Skin of body (tissue), 2 donors: Measurements from ENCODE around the gene POU1F1. TPM values are rescaled to one million over a fixed set of nuclear protein-coding genes. Genes with fewer than 3 reads are reported as not detected.
"Not testable (repeated sequence)": the region's sequence is repeated elsewhere in the genome, so short reads cannot be mapped to it uniquely, and the experiment has no call there.

Experiments used
- DNase-seq: peaks from one replicate; lab custom pipeline; 2025; lab: John Stamatoyannopoulos, UW
- total RNA-seq: library from RNA; depleted of rRNA; stranded (reverse); fragments of >200 nt; gene quantifications from one replicate; pipeline ENCODE4 v1.2.3, GENCODE V29; 2014

The POU1F1 gene, protein sequence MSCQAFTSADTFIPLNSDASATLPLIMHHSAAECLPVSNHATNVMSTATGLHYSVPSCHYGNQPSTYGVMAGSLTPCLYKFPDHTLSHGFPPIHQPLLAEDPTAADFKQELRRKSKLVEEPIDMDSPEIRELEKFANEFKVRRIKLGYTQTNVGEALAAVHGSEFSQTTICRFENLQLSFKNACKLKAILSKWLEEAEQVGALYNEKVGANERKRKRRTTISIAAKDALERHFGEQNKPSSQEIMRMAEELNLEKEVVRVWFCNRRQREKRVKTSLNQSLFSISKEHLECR
- total RNA-seq: not detected

DNA sequence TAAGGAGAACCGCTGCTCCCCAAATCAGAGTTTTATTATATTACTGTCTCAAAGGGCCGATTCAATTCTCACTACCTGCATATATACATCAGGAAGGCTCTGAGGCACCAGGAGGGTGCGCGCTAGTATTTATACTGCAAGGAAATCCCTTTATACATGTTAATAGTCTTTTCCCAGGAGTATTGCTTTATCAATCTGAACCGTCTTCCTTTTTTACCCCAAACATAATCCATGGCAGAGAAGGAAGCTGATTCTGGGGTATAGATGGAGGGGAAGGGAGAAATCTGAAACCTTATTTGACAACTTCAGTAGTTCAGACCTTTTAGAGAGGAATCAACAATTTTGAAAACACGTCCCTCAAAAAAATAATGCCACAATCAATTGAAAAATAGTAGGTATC lies at the start of gene POU1F1:
TSS of gene POU1F1 (minus strand) at position 101 of the 400 bp plus-strand sequence. CDS start 122 bp downstream, outside the sequence.
- no peak for DNase-seq

DNA sequence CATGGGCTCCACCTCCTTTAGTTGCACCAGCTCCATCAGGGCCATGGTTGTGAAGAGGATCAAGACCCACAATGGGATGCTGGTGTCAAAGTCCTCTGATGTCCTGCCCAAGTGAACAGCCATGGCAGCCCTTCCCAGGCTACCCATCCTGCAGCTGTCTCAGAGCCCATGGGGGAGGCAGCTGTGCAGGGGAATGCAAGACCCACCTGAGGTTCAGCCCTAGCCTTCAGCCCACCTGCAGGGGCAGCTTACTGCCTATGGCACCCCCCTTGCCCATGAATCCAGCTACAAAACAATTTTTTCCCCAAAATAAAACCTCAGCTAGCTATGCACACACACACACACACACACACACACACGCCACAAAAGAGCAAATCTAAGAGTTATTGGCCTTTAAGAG lies 48.2 kb upstream of the POU1F1 start:
- no peak for DNase-seq

DNA sequence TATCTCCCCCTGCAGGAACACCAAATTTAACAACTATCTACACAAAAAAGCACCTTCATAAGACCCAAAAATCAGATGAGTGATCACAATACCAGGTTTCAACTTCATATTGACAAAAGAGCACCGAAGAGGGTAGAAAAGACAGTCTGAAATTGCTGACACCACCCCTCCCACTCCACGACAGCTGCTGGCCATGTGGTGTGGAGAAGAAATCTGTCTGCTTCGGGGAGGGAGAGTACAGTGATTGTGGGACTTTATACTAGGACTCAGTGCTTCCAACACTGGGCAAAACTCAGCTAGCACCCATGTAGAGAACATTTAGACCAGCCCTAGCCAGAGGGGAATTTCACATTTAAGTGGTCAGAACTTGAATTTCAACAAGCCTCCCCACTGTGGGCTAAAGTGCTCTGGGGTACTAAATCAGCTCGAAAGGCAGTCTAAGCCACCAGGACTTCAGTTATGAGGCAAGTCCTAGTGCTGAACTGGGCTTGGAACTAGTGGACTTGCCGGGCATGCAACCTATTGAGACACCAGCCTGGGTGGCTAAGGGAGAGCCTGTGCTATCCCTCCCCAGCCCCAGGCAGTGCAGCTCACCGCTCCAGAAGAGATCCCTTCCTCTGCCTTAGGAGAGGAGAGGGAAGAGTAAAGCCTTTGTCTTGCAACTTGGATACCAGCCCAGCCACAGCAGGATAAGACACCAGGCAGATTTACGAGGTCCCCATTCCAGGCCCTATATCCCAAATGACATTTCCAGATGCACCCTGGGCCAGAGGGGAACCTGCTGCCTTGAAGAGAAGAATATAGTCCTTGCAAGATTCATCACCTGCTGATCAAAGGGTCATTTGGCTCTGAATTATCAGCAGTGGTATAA lies 44.6 kb upstream of the POU1F1 start:
- no peak for DNase-seq

DNA sequence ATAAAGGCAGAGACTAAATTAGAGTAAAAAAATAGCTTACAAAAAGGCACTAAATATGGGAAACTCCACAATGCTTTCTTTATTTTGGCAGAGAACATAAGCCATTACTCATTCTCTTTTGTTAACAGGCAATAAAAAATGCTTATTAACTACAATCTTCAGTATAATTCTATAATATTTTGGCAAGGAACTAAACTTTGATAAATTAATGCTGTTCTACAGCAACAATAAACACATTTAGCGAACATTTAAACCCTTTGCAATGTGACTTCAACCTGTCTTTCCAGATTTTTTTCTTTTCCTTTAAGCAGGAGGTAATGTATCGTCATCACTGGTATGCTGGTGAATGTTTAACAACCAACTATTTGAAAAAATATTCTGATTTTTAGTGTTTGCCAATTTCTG lies 42.2 kb upstream of the POU1F1 start:
- peak; percentile 10 for DNase-seq

DNA sequence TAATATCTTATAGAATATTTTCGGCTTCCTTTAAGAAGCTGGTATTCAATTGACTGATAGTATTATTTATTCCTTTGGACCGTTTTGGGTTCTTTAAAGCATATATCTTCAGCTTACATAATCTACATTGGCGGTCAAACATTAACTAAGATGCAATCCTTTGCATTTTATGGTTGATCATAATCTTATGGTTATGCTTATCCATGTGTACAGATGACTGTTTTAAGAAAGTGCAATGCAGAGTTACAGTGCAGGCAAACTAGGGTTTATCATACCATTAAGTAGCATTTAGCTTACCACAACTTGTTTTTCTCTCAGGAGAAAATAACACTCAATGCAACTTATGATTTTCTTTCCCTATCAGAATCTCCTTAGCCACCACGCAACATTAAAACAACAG lies 41.4 kb upstream of the POU1F1 start:
- no peak for DNase-seq

DNA sequence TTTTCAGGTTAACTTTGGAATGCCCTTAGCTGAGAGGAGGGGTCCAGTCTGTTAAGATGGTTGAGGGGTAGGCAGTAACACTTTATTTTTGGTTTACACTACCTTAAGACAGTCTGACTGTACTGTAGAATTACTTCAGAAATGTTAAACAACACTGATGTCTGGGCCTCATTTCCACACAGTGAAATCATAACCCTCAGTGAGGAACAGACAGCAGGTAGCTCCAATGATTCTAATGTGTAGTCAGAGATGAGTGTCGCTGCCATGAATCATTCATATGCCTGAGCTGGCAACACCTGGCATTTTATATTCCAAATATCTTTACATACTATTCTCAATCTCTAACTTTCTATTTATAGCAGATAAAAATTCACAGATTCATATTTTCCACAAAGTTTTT lies 37.3 kb upstream of the POU1F1 start:
- DNase-seq: no peak

DNA sequence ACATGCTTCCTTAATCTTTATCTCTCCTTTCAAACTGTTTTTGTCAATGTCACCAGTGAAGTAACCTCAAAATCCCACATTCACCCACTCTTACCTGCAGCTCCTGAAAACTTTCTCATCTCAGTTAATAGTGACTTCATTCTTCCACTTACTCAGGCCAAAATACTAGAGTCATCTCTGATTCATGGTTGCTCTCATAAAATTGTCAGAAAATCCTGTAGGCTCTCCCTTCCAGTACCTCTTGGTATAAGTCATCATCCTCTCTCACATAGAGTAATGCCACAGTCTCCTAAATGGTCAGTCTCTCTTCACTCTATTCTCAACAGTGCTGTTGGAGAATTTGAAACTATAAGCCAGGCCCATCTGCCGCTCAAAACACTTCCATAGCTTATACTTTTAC lies 34.9 kb upstream of the POU1F1 start:
- DNase-seq: no peak

DNA sequence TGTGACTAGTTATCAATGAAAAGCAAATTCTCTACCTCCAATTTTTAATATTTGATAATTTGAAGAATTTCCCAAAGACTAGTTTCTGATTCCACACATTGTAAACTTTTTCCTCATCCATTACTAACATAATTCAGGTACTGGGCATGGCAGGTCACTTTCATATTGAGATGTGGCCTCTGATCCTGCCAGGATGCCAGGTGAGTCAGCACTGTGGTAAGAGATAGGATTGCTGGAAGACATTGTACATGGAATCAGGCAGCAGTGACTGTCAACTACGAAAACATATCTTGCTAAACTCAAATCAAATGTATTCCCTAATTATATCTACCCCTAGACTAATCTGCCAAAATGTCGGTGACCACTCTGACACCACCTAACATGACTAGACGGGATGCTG lies 33.2 kb upstream of the POU1F1 start:
- DNase-seq: no peak

DNA sequence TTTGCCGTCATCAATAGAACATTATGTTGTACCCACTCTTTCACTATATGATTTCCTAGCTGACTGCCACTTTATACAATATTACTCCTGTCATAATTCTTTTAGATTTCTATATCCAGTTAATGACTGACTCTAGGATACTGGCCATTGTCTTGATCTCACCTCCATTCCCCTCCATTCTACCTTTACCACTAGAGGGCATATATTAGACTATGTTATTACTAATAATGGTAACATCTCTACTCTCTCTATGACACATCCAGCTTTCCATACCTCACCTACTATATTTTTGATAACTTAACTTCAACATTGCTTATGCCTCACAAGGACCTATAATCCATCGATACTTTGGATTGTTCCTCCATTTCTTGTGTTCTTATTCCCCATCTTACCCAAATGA lies 31.4 kb upstream of the POU1F1 start:
- no peak for DNase-seq

DNA sequence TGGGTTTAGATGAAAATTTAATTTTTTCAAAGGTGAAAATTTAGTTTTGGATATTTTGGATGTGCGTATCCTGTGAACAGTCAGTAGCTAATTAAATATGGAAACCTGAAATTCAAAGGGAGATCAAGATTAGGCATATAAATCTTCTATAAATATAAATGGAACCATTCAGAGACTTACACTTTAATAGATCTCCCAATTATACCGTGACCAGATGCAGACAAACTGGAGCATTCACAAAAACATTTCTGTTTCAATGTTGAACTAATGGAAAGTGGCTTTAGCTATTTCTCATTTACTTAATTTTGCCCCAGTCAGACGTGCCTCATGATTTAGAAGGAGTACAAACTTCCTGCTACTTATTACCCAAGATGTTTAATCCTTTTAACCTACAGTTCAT lies 29.1 kb upstream of the POU1F1 start:
- no peak for DNase-seq

DNA sequence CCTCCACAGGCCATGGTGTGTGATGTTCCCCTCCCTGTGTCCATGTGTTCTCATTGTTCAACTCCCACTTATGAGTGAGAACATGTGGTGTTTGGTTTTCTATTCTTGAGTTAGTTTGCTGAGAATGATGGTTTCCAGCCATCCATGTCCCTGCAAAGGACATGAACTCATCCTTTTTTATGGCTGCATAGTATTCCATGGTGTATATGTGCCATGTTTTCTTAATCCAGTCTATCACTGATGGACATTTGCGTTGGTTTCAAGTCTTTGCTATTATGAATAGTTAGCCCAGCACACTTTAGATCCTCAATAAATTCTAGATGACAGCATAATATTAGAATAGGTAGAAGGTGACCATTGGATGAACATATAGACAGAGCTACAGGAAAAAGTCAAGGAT lies 28.6 kb upstream of the POU1F1 start:
- DNase-seq: not testable (repeated sequence)

DNA sequence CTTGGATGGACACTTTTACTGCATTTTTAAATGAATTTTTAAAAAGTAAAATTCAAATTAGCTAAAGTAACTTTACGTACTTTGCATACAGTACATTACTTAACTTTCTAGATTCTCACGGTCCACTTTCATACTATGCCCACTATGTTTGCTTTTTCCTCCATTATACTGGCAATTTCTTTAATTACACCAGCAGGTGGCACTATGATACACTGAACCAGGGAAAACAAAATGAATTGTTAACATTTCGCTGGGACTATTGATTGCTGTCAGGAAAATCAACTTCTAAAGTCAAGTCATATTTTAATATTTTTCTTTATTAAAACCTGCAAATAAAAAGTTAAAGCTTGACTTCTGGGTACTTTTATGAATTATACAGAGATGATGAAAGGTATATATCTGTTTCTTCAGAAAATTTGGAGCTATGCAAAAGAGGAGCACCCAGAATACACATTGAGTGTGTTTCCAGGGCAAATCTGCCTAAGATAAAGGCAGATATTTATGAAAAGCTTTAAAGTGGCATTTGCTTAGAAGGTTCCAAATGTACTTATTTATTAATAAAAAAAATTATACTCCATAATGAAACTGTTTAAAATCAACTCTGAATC lies 21.8 kb upstream of the POU1F1 start:
- DNase-seq: peak; percentile 7

DNA sequence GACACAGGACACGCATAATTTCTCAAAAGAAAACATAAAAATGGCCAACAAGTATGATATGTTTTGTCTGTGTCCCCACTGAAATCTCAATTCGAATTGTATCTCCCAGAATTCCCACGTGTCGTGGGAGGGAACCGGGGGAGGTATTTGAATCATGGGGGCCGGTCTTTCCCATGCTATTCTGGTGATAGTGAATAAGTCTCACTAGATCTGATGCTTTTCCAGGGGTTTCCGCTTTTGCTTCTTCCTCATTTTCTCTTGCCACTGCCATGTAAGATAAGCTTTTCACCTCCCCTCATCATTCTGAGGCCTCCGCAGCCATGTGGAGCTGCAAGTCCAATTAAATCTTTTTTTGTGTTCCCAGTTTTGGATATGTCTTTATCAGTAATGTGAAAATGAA lies 12.1 kb upstream of the POU1F1 start:
- DNase-seq: no peak

DNA sequence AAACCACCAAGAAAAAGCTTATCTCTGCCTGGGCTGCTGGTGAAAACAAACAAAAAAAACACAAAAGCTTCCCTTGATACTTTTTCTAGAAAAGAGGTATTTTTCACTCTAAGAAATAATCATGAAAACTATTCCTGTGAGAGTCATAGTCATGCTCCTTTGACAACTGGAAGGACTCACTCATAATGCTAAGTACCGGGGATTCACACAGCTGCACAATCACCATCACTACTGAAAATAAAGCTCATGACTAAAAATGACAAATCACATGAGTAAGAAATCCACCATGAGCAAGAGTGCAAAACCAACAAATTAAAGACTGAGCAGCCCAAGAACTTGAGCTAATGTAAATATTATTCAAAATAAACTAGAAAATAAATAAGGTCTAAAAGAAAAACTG lies 10.6 kb upstream of the POU1F1 start:
- no peak for DNase-seq

DNA sequence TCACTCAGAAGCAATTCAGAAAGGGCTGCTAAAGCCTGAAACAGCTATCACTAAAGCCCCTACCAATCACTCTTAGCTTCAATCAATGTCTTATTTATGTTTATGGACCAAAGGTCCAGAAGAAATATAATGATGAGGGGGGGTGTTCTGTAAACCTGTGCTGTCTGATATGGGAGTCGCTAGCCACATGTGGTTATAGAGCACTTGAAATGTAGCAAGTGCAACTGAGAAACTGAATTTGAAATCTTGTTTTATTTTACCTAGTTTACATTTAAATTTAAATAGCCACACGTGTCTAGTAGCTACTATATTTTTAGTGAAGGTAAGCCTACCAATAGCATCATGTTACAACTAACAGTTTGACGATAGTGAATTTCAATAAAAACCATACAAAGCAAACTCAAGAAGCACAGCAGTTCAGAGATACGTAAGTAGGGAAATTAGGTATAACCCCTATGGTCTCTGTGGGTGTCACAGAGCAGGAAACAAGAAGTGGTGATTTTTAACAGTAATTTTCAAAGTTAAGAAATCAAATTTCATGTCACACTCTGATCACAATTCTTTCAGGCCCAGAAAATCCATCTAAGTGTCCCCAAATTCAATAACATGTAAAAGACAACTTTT lies 3.6 kb downstream of the POU1F1 start:
- DNase-seq: no peak

DNA sequence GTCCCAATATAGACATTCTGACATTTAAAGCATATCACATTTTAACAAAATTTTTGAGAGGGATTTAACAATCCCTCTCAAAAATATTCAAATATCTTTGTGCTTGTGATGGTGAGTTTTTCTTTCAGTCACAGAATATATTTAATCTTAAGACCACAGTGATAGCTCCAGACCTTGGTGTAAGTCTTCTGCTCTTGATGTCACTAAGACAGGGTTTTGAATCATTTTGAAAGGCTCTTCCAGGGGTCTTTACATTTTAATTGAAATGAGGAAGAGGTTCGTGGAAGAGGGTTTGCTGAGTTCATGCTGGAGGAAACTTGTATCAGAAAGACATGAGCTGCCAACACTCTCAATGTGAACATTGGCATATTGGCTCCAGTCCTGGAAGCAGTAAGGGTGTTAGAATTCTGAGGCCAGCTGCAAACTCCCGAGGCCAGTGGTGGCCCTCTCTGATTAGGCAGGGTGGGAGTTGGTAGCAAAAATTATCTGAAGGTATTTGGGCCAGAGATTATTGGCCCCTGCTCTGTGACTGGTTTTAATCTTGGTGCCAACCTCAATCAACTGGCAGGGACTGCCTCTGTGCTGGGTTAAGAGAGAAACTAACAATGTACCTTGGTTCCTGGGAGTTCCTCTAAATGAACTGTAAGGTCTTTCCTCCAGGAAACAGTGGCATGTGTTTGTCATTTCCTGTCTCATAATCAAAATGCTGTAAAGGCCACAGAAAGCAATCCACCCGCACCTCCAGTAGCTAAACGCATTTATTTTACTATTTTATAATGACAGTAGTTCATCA lies 5.3 kb downstream of the POU1F1 start:
- DNase-seq: no peak

DNA sequence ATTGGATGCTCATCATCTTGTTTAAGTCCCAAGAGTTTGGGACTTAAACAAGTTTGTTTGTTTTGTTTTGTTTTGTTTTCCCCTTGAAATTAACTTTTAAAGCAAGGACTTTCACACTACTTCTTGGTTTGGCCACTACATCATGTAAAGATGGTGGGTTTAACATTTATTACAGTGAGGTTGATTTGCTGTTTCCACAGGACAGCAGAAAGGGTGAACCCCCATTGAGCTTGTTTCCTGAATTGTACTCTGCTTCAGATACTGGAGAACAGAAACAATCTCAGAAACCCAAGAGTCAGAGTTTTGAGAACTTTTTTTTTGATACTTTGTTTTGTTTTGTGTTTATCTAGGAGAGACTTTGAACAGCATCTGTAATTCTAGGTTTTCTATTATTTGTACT lies 6.7 kb downstream of the POU1F1 start:
- DNase-seq: no peak

DNA sequence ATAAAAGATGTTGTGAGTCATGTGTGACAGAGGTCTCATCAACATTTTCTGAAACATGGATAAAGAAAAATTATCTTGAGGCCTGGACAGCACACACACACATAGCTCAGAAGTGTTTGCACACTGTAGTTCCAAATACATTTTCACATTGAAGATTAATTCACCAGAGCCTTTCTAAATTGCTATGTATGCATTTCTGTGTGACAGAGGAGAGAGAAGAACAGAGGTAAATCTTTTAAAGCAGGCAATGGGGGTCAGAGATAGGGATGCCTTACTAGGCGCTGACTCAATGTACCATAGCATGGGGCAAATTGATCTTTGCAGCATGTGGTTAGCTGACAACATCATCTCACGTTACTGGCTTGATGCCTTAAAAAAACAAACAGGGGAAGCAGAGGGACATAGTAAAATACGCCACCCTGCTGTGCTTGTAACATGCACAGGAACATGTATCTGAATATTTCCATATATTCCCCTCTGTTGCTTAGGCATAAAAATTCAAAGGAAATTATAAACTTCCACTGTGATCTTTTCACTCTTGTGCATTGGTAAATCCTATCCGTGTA lies 7.7 kb downstream of the POU1F1 start:
- no peak for DNase-seq

DNA sequence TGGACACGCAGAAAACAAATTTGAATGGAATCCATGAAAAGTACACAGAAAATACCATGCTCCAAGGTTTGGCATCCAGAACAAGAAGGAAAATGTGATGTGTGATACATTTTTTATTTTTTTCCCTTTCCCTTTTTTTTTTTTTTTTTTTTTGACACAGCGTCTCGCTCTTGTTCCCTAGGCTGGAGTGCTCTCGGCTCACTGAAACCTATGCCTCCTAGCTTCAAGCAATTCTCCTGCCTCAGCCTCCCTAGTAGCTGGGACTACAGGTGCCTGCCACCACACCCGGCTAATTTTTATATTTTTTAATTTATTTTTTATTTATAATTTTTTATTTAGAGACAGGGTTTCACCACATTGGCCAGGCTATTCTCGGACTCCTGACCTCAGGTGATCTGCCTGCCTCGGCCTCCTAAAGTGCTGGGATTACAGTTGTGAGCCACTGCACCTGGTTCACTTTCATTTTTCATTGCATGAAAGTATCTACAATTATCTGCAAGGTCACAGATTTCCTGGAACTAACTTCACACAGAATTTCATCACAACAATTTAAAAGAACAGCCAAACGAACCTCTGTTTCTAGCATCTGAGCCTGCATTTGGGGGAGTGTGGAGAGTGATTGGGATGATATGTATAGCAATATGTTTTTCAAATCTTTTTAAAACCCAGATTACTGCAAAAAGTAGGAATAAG lies 8.3 kb downstream of the POU1F1 start:
- no peak for DNase-seq

DNA sequence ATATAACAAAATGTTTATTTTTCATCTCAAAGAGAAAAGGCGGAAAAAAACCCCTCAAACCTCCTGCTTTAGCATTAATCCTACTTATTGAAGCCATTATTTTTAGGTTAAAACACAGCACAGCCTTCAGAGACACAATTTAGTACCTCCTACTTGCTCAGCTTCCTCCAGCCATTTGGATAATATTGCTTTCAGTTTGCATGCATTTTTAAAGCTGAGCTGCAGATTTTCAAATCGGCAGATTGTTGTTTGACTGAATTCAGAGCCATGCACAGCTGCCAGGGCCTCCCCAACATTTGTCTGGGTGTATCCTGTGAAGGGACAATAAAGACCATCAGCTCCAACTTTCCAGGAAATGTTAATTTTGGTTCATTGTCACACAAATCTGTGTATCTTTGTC lies 14.5 kb downstream of the POU1F1 start:
- no peak for DNase-seq
